Parathyroid adenoma (tissue), 2 donors: ENCODE data around the gene ENOX1.

Source experiments
- H2AFZ ChIP-seq: fragments of 300-600 bp; sonication (generic); one replicate; pipeline ENCODE4 v1.7.0; 2017; ENCODE audit warnings: antibody characterized with exemption, mild to moderate bottlenecking
- H3K27ac ChIP-seq: fragments of 300-600 bp; sonication (generic); one replicate; pipeline ENCODE4 v1.7.0; 2017
- H3K27me3 ChIP-seq: fragments of 300-600 bp; sonication (generic); one replicate; pipeline ENCODE4 v1.7.0; 2017; ENCODE audit warnings: low read length; ENCODE audit not compliant: control insufficient read depth, insufficient read depth
- H3K36me3 ChIP-seq: fragments of 300-600 bp; sonication (generic); one replicate; pipeline ENCODE4 v1.7.0; 2017; ENCODE audit warnings: low read length; ENCODE audit not compliant: control insufficient read depth, insufficient read depth
- H3K4me1 ChIP-seq: fragments of 300-600 bp; sonication (generic); one replicate; pipeline ENCODE4 v1.7.0; 2017; ENCODE audit warnings: control low read depth
- H3K4me2 ChIP-seq: fragments of 300-600 bp; sonication (generic); one replicate; pipeline ENCODE4 v1.7.0; 2017; ENCODE audit warnings: low read length
- H3K4me3 ChIP-seq: fragments of 300-600 bp; sonication (generic); one replicate; pipeline ENCODE4 v1.7.0; 2017; ENCODE audit warnings: low read depth, low read length
- H3K79me2 ChIP-seq: fragments of 300-600 bp; sonication (generic); one replicate; pipeline ENCODE4 v1.7.0; 2017; ENCODE audit warnings: control low read depth
- H3K9ac ChIP-seq: fragments of 300-600 bp; sonication (generic); one replicate; pipeline ENCODE4 v1.7.0; 2017; ENCODE audit warnings: mild to moderate bottlenecking
- H3K9me3 ChIP-seq: fragments of 300-600 bp; sonication (generic); one replicate; pipeline ENCODE4 v1.7.0; 2017; ENCODE audit warnings: low read length; ENCODE audit not compliant: control insufficient read depth
- CTCF ChIP-seq: fragments of 300-600 bp; sonication (generic); IDR thresholded peaks from one replicate; pipeline ENCODE4 v1.7.0; 2017; ENCODE audit warnings: antibody characterized with exemption, mild to moderate bottlenecking
- donor health status: primary hyperparathyroidism.

ENOX1 gene

GRCh38 chr13:43766725-43767124, 20.0 kb downstream of the ENOX1 start:
- no peak for TF ChIP-seq CTCF
- no peaks in the 10 kb centered on the region for H3K9me3 ChIP-seq
- no peak overlapping the region for H2AFZ ChIP-seq
- H3K9ac ChIP-seq = no peak overlapping the region
- no peak overlapping the region for H3K27ac ChIP-seq
- H3K79me2 ChIP-seq = no peaks in the 10 kb centered on the region
- no peaks in the 10 kb centered on the region for H3K4me1 ChIP-seq
- H3K27me3 ChIP-seq = no peaks in the 10 kb centered on the region
- no peaks in the 10 kb centered on the region for H3K36me3 ChIP-seq
- H3K4me3 ChIP-seq = no peak overlapping the region
- no peak overlapping the region for H3K4me2 ChIP-seq

GRCh38 chr13:43764349-43764748, 22.4 kb downstream of the ENOX1 start:
- TF ChIP-seq CTCF = no peak
- H2AFZ ChIP-seq = no peak overlapping the region
- H3K9ac ChIP-seq = no peak overlapping the region
- H3K9me3 ChIP-seq = no peaks in the 10 kb centered on the region
- no peaks in the 10 kb centered on the region for H3K4me1 ChIP-seq
- no peaks in the 10 kb centered on the region for H3K27me3 ChIP-seq
- no peaks in the 10 kb centered on the region for H3K36me3 ChIP-seq
- no peak overlapping the region for H3K4me2 ChIP-seq
- no peak overlapping the region for H3K27ac ChIP-seq
- H3K4me3 ChIP-seq = no peak overlapping the region
- no peaks in the 10 kb centered on the region for H3K79me2 ChIP-seq

GRCh38 chr13:43763143-43763759, 23.5 kb downstream of the ENOX1 start:
- no peaks in the 10 kb centered on the region for H3K36me3 ChIP-seq
- no peaks in the 10 kb centered on the region for H3K27me3 ChIP-seq
- no peaks in the 10 kb centered on the region for H3K79me2 ChIP-seq
- TF ChIP-seq CTCF = no peak
- no peak overlapping the region for H3K27ac ChIP-seq
- no peak overlapping the region for H3K4me2 ChIP-seq
- H3K4me3 ChIP-seq = no peak overlapping the region
- no peak overlapping the region for H3K9ac ChIP-seq
- H2AFZ ChIP-seq = no peak overlapping the region
- no peaks in the 10 kb centered on the region for H3K9me3 ChIP-seq
- H3K4me1 ChIP-seq = no peaks in the 10 kb centered on the region

- no peaks in the 10 kb centered on the region for H3K27me3 ChIP-seq
Measured at GRCh38 chr13:43761616-43762315, 25.0 kb downstream of the ENOX1 start.

More at GRCh38 chr13:43761616-43762315, 25.0 kb downstream of the ENOX1 start:
- Histone ChIP-seq H3K36me3 (no peaks in the 10 kb centered on the region), H3K4me2 (no peak overlapping the region), H3K27ac (no peak overlapping the region), H3K4me1 (no peaks in the 10 kb centered on the region), H3K9ac (no peak overlapping the region), H3K79me2 (no peaks in the 10 kb centered on the region), H2AFZ (no peak overlapping the region), H3K9me3 (no peaks in the 10 kb centered on the region), H3K4me3 (no peak overlapping the region)
- no peak for TF ChIP-seq CTCF
